CD4-positive, alpha-beta T cell treated with Interleukin-1 beta for 1 hour (primary cell): Measurements from ENCODE around the gene CEACAM16.
"Not testable (repeated sequence)": the region's sequence is repeated elsewhere in the genome, so short reads cannot be mapped to it uniquely, and the experiment has no call there.

Experiments
- DNase-seq, 2 donors: peaks; one replicate each; pipeline ENCODE4 v3.0.0-alpha.2; 2020 to 2022

The CEACAM16 gene

GRCh38 chr19:44677019-44677811, 21.7 kb upstream of the CEACAM16 start:
- DNase-seq: no peak

DNA sequence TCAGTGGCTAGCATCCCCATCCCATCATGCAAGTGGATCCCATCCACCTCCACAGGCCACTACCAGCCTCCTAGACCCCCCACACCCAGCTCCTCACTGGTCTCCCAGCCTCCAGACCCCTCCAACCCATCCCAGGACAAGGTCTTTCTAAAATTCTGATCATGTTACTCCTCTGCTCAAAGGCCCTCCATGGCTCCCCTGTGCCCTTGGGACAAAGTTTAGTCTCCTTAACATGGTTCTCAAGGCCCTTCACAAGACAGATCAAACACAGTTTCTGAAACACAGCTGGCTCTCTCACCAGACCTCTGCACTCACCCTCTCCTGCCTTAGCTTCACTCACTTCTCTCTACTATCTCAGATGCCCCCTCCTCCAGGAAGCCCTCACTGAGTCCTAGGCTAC, 18.4 kb upstream of the CEACAM16 start:
- no peak for DNase-seq

GRCh38 chr19:44681992-44682790, 16.8 kb upstream of the CEACAM16 start:
- no peak for DNase-seq

DNA sequence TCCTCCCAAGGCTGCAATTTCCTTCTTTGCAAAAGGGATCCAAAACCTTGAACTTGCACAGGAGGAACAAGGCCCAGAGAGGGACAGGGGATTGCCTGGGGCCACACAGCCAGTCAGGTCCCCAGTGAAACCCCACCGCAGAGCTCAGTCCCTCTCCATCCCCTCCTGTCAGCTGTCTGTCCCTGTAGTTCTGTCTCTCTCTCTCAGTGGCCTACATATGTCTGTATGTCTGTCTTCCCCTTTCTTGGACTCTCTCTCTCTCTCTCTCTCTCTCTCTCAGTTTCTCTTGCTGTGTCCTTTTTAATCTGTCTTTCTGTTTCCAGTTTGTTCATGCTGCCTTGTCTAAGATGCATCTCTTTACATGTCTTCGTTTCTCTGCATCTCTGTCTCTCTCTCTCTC, 16.1 kb upstream of the CEACAM16 start:
- no peak for DNase-seq

DNA sequence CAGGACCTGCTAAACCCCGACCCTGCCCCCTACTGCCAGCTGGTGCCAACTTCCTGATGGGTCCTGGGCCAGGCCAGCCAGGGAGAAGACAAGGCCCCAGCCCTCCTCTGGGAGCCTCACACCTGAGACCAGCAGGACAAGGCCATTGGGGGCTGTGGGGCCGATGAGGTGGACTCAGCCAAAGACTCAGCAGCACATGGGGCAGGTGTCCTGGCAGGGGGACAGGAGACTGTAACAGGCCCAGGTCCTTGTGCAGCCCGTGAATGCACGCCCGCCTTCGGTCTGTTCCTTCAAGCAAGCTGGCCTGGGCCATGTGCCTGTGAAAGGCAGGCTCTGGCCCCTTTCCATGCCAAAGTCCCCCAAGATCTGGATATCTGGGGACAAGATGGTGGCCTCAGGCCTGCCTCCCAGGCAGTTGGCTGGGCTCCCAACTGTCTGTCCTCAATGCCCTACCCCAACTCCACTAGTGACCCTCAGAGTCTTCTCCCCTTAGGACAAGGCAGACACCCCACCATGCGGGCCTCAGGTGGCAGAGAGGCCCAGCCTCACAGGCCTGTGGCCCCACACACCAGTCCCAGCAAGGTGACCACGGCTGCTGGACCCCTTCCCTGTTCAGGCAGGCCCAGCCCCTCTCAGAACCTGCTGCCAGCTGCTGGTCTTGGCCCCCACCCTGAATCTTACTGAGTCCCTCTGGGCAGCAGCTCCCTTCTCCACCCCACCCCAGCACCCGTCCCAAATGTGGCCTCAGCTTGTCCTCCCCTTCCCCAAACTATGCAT, 15.3 kb upstream of the CEACAM16 start:
- DNase-seq: no peak

- not testable (repeated sequence) for DNase-seq
Observed at GRCh38 chr19:44684396-44684795, 14.6 kb upstream of the CEACAM16 start.

DNA sequence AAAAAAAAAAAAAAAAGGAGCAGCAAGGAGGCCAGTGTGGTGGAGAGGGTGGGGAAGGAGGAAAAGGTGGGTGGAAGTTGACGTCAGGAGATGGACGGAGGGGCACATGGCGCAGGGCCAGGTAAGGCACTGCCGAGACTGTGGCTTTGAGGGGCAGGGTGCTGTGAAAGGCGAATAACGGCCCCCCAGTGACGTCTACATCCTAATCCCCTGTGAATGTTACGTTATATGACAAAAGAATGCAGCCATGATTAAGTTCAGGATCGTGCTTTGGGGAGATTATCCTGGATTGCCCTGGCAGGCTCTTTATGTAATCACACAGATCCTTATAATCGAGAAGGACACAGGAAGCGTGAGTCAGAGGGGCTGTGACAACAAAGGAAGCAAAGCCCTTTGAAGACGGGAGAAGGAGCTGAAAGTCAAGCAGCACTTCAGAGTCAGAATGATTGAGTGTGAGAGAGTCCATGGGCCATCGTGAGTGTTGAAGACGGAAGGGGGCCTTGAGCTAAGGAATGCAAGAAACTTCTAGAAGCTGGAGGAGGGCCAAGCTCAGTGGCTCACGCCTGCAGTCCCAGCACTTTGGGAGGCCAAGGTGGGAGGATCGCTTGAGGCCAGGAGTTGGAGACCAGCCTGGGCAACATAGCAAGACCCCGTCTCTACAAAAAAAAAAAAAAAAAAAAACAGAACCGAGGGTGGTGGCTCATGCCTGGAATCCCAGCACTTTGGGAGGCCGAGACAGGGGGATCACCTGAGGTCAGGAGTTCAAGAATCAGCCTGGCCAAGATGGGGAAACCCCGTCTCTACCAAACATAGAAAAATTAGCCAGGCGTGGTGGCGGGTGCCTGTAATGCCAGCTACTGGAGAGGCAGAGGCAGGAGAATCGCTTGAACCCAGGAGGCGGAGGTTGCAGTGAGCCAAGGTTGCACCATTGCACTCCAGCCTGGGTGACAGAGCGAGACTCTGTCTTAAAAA, 13.8 kb upstream of the CEACAM16 start:
- peak in 1 of 2 donors; percentile 22 for DNase-seq

- DNase-seq: peak in 1 of 2 donors; percentile 30
Observed at GRCh38 chr19:44685877-44686276, 13.1 kb upstream of the CEACAM16 start.

DNA sequence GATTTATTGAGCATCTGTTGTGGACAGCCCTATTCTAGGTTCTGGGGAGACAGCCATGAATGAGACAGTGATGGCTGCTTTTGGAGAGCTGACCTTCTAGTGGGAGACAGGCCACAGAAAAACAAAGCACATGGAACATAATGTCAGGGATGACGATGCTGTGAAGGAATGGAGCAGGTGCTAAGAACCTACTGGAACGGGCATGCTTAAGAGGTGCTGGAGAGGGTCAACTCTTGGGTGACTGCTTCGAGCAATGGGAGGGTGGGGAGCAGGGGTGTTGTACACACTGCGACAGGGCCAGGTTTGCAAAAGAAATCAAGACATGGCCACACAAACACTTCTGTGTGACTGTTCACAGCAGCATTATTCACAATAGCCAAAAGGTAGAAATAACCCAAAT, 12.1 kb upstream of the CEACAM16 start:
- no peak for DNase-seq

DNA sequence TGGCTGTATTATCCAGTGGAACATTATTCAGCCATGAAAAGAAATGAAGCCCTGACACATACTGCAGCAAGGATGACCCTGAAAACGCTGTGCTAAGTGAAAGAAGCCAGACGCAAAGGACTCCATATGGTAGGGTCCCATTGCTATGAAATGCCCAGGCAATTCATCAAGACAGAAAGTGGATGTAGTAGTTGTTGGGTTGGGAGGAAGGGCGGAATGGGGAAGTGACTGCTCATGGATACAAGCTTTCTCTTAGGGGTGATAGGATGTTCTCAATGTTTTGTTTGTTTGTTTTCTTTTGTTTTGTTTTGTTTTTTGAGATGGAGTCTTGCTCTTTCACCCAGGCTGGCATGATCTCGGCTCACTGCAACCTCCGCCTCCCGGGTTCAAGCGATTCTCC, 11.1 kb upstream of the CEACAM16 start:
- DNase-seq: no peak

- peak; percentile 72 to 77 for DNase-seq
Observed at GRCh38 chr19:44689290-44690130, 9.4 kb upstream of the CEACAM16 start.

GRCh38 chr19:44690131-44690440, 8.9 kb upstream of the CEACAM16 start:
- DNase-seq: no peak

DNA sequence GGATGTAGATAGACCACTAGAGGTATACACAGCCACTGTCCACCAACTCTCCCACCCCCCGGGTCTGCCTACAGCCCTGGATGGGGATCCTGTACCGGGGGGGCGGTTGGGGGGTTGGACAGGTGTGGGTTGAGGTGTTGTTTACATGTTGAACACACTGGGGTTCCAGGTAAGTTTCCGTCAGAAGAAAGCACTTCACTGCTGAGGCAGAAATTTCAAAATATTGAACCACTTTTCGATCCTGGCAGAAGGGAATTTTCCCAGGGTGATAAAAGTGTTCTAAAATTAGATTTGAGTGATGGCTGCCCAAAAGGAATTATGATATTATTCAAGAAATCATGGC, 6.6 kb upstream of the CEACAM16 start:
- DNase-seq: no peak

- DNase-seq: peak; percentile 26 to 35
Observed at GRCh38 chr19:44694184-44694579, 4.8 kb upstream of the CEACAM16 start.

DNA sequence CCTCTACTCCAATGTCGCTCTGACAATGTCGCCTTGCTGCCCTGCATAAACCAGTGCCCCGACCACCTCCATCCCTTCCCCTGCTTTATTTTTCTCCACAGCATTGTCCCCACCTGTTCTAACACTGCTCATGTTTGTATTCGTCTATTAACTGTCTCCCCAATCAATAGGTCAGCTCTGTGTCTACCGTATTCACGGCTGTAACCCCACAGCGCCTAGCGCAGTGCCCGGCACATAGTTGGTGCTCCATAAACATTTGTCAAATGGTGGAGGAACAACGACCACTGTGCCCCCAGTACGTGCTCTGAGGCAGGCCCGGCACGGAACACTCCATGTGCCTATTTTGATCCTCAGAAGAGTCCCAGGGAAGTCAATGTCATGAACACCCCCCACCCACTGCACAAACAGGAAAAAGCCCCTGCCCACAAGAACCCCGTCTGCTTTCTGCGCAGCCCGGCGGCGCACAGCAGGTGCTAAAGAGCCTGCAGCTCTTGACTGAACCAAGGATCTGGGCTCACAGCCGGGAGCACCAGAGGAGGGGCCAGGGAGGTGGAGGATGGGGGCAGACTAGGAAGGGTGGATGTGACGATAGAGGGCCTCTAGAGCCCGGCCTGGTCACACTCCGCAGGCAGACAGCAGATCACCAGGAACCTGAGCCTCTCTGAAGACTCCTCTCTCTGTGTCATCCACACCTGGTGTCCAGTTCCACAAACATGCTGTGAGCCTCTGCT, 1.8 kb upstream of the CEACAM16 start:
- DNase-seq: no peak

DNA sequence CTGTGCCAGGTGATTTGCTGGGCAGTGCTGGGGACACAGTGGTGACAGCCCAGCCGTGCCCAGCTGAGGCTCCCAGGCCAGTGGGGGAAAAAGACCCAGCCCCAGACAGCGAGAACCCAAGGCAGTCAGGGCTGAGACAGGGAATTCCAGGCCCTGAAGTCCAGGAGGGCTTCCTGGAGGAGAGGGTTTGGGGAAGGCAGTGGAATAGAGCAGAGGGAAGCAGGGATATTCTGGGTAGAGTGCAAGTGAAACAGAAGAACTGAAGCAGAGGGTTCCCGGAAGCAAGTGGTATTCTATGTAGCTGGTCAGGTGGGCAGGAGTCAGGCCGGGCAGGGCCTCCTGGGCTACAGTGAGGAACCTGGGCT, 1.3 kb upstream of the CEACAM16 start:
- DNase-seq: no peak

GRCh38 chr19:44700547-44700946, 1.6 kb downstream of the CEACAM16 start:
- no peak for DNase-seq

- no peak for DNase-seq
Observed at GRCh38 chr19:44701228-44701627, 2.3 kb downstream of the CEACAM16 start.

- DNase-seq: no peak
Observed at GRCh38 chr19:44702551-44703176, 3.7 kb downstream of the CEACAM16 start.

DNA sequence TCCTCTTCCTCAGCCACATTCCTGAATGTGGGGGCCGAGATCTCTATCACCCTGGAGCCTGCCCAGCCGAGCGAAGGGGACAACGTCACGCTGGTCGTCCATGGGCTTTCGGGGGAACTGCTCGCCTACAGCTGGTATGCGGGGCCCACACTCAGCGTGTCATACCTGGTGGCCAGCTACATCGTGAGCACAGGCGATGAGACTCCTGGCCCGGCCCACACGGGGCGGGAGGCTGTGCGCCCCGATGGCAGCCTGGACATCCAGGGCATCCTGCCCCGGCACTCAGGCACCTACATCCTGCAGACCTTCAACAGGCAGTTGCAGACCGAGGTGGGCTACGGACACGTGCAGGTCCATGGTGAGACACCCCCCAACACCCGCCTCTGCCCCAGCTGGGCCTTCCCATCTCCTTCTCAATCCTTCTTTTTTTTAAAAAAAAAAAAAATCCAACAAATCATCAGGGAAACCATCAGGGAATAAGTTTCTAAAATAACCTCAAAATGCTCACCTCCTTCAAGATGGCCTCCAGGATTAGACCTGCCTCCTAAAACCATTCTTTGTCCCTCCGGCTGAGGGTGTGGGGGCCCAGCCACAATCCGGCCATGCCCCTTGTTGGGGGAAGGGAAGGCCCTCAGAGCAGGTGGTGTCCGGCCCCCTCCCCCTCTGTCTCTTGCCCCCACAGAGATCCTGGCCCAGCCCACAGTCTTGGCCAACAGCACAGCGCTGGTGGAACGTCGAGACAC, 4.6 kb downstream of the CEACAM16 start:
- no peak for DNase-seq
